GM12878 (cell line): Measurements from ENCODE around the gene TRIAP1. TPM values are rescaled to one million over a fixed set of nuclear protein-coding genes. Genes with fewer than 3 reads are reported as not detected.

Experiments used
- ATAC-seq: fragments of 200-7000 bp; cut with Tn5 transposase; 3 replicates; pipeline ENCODE4 v1.9.1; 2020; ENCODE audit warnings: mild to moderate bottlenecking, moderate library complexity
- BruUV-seq: library from RNA; stranded (reverse); fragments of 400-500 nt; replicated peaks from 2 replicates; lab custom pipeline; 2021; lab: Mats Ljungman, UMichigan
- CTCF ChIA-PET: fragments of 300-600 bp; sonication (Branson Sonifier 250); formaldehyde crosslinking; extraction: SDS; loops from one replicate; lab custom pipeline; 2021; ENCODE audit warnings: inconsistent platforms; lab: Yijun Ruan, JAX
- POLR2A ChIA-PET: fragments of 350-600 bp; formaldehyde crosslinking; extraction: SDS; loops from one replicate; lab custom pipeline; 2021; ENCODE audit warnings: inconsistent platforms; lab: Charles Lee
- RAD21 ChIA-PET: fragments of 300-600 bp; sonication (Branson Sonifier 250); formaldehyde crosslinking; loops from one replicate; lab custom pipeline; 2023; ENCODE audit warnings: antibody characterized with exemption; ENCODE audit not compliant: unreplicated experiment; lab: Charles Lee
- SMC1A ChIA-PET: fragments of 300-600 bp; sonication (Branson Sonifier 250); formaldehyde crosslinking; loops from one replicate; lab custom pipeline; 2023; ENCODE audit not compliant: unreplicated experiment, uncharacterized antibody; lab: Charles Lee
- DNase-seq: peaks from one replicate; pipeline ENCODE4 v3.0.0-alpha.2; 2011; ENCODE audit warnings: low read depth, low spot score
- FAIRE-seq: peaks from 3 replicates; lab custom pipeline; 2011; peaks lifted over from hg19 to GRCh38; lab: Jason Lieb, UNC
- H2AFZ ChIP-seq: 2 replicates; pipeline ENCODE4 v1.6.0; 2011; ENCODE audit warnings: low read depth, low read length, control low read depth; ENCODE audit not compliant: control insufficient read depth
- H3K27ac ChIP-seq: 2 replicates; pipeline ENCODE4 v1.5.1; 2011; ENCODE audit warnings: control low read depth; ENCODE audit not compliant: control insufficient read depth, insufficient read depth
- H3K27me3 ChIP-seq, 2 experiments: replicated peaks in 1 of 2; 2 replicates each; pipeline versions ENCODE4 v1.6.0 to v1.6.1; 2011; ENCODE audit warnings: low read length in 1 of 2; ENCODE audit not compliant: control insufficient read depth in 2 of 2, insufficient read depth in 2 of 2
- H3K36me3 ChIP-seq, 2 experiments: 2 replicates each; pipeline ENCODE4 v1.5.1; 2011; ENCODE audit warnings: low read length in 1 of 2; ENCODE audit not compliant: control insufficient read depth in 2 of 2, insufficient read depth in 2 of 2
- H3K4me1 ChIP-seq: 2 replicates; pipeline ENCODE4 v1.6.1; 2011; ENCODE audit warnings: mild to moderate bottlenecking, low read length, moderate library complexity, mixed read lengths; ENCODE audit not compliant: control insufficient read depth, insufficient read depth
- H3K4me2 ChIP-seq: 2 replicates; pipeline ENCODE4 v1.6.0; 2011; ENCODE audit warnings: control low read depth; ENCODE audit not compliant: control insufficient read depth, insufficient read depth
- H3K4me3 ChIP-seq: fragments of 200-600 bp; sonication (generic); 2 replicates; pipeline ENCODE4 v1.5.1; 2016
- H3K79me2 ChIP-seq: 2 replicates; pipeline ENCODE4 v1.6.0; 2011; ENCODE audit warnings: low read length; ENCODE audit not compliant: control insufficient read depth, insufficient read depth
- H3K9ac ChIP-seq: 2 replicates; pipeline ENCODE4 v1.8.0; 2011; ENCODE audit warnings: low read length, control low read depth, mixed read lengths; ENCODE audit not compliant: control insufficient read depth, insufficient read depth
- H3K9me3 ChIP-seq: replicated peaks from 3 replicates; pipeline ENCODE4 v1.5.1; 2011; ENCODE audit warnings: mild to moderate bottlenecking, low read length; ENCODE audit not compliant: control insufficient read depth, insufficient read depth
- H4K20me1 ChIP-seq: 2 replicates; pipeline ENCODE4 v1.6.0; 2011; ENCODE audit not compliant: control insufficient read depth, insufficient read depth
- EGR1 ChIP-seq, 2 experiments: IDR thresholded peaks; 1 replicate in 1 of 2; 2 replicates in 1 of 2; pipeline ENCODE4 v1.6.1; 2011 to 2012; ENCODE audit warnings: low read depth in 2 of 2, low read length in 2 of 2, borderline replicate concordance in 1 of 2, mild to moderate bottlenecking in 1 of 2, moderate library complexity in 1 of 2
- RBBP5 ChIP-seq: fragments of 200-600 bp; sonication (generic); conservative IDR thresholded peaks from 2 replicates; pipeline ENCODE4 v1.6.1; 2016
- SMAD1 ChIP-seq: fragments of 450-650 bp; IDR thresholded peaks from 2 replicates; pipeline ENCODE4 v1.6.1; 2018; ENCODE audit warnings: mild to moderate bottlenecking, low read depth; ENCODE audit not compliant: partially characterized antibody
- WGBS: methylation state at CpG from one replicate; pipeline ENCODE4 v1.1.6; 2016; ENCODE audit warnings: low lambda C conversion rate; ENCODE audit not compliant: insufficient replicate concordance, insufficient coverage; ENCODE audit errors: missing lambda C conversion rate; 5-methylcytosine and 5-hydroxymethylcytosine counted together
- in situ Hi-C: fragments of 300-500 bp; cut with MboI; formaldehyde crosslinking; loops from 9 replicates; pipeline ENCODE4 v1.14.3; 2018; ENCODE audit warnings: mixed read lengths
- intact Hi-C: fragments of 100-400 bp; cut with micrococcal nuclease; formaldehyde crosslinking; loops from one replicate; pipeline ENCODE4 v1.14.2; 2022; ENCODE audit not compliant: unreplicated experiment
- polyA plus RNA-seq, 11 experiments: library from polyadenylated mRNA; depleted of rRNA in 4 of 11; unstranded in 6 of 11; stranded (reverse) in 5 of 11; fragments of >200 nt; fragmentation: Nextera tagmentation in 4 of 11; fragmentation: Illumina TruSeq in 1 of 11; extraction: Ambion mirVana in 4 of 11; extraction: Trizol in 1 of 11; gene quantifications; 1 replicate in 1 of 11; 2 replicates in 10 of 11; pipeline versions ENCODE4 v1.2.1 to v1.2.3, GENCODE V29; 2011 to 2016; ENCODE audit warnings: inconsistent platforms in 2 of 11, missing spikeins in 2 of 11, low read depth in 1 of 11
- total RNA-seq, 4 experiments: library from RNA; depleted of rRNA in 3 of 4; stranded (reverse); fragments of >200 nt in 3 of 4; fragmentation: Illumina TruSeq in 1 of 4; extraction: Trizol in 1 of 4; gene quantifications; 2 replicates each; pipeline versions ENCODE4 v1.2.1 to v1.2.3, GENCODE V29; 2013 to 2021
- TF ChIP-seq, protein P1 (sequence below): fragments of 450-650 bp; formaldehyde crosslinking; IDR thresholded peaks from 2 replicates; pipeline ENCODE4 v1.5.0; 2022; ENCODE audit warnings: mild to moderate bottlenecking, missing genetic modification characterization
- TF ChIP-seq, protein P2 (sequence below): IDR thresholded peaks from 2 replicates; pipeline ENCODE4 v1.6.1; 2012; ENCODE audit warnings: low read depth, low read length, improper control_type of control experiment

Gene TRIAP1
- total and polyA plus RNA-seq, 10 of the 15 experiments (the other 5 are each of a cell fraction or from before 2014, with no cell fraction given) = 44.8 to 346 (median 80.8) TPM

DNA sequence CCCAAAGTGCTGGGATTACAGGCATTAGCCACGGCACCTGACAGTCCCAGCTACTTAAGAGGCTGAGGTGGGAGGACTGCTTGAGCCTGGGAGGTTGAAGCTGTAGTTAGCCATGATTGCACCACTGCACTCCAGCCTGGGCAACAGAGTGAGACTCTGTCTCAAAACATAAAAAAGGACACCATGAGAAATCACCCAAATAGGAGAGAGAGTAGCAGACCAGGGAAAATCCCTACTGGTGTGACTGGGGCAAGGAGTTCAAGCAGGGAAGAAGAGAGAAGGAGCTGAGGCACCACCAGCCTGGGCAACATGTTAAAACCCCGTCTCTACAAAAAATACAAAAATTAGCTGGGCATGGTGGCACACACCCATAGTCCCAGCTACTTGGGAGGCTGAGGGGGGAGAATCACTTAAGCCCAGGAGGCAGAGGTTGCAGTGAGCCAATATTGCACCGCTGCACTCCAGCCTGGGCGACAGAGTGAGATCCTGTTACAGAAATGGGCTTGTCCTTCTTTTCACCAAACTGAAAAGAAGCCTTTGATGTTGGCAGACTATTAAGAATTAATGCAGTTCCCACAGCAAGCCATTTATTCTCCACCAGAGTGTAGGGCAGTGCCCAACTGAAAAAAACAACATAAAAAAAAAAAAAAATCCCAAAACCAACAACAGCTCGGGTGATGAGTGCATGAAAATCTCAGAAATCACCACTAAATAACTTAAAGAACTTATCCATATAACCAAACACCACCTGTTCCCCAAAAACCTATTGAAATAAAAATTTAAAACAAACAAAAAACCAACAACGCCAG is 27.8 kb upstream of the TRIAP1 start:
- ChIA-PET POLR2A (interaction anchor here (0.6 to 2.0 kb wide), 5 partner anchors 11 to 64 kb away, joined by 4 to 7 read pairs (median 4); no protein-coding TSS in a partner anchor), RAD21 (interaction anchor here (0.7 to 0.8 kb wide), 2 partner anchors 23 to 76 kb away, joined by 3 to 6 read pairs; no protein-coding TSS in a partner anchor)
- 74% methylated on average over 6 of the region's 6 CpGs for WGBS
- H3K79me2 ChIP-seq = peaks cover 13% of the 10 kb centered on the region
- no peaks in the 10 kb centered on the region for H3K36me3 ChIP-seq
- H3K27ac ChIP-seq = no peak overlapping the region
- no peaks in the 10 kb centered on the region for H4K20me1 ChIP-seq
- peaks cover 4% of the 10 kb centered on the region; the same call in 1 of the 2 replicates for H3K4me1 ChIP-seq
- no peak for TF ChIP-seq RBBP5
- TF ChIP-seq, protein P1, sequence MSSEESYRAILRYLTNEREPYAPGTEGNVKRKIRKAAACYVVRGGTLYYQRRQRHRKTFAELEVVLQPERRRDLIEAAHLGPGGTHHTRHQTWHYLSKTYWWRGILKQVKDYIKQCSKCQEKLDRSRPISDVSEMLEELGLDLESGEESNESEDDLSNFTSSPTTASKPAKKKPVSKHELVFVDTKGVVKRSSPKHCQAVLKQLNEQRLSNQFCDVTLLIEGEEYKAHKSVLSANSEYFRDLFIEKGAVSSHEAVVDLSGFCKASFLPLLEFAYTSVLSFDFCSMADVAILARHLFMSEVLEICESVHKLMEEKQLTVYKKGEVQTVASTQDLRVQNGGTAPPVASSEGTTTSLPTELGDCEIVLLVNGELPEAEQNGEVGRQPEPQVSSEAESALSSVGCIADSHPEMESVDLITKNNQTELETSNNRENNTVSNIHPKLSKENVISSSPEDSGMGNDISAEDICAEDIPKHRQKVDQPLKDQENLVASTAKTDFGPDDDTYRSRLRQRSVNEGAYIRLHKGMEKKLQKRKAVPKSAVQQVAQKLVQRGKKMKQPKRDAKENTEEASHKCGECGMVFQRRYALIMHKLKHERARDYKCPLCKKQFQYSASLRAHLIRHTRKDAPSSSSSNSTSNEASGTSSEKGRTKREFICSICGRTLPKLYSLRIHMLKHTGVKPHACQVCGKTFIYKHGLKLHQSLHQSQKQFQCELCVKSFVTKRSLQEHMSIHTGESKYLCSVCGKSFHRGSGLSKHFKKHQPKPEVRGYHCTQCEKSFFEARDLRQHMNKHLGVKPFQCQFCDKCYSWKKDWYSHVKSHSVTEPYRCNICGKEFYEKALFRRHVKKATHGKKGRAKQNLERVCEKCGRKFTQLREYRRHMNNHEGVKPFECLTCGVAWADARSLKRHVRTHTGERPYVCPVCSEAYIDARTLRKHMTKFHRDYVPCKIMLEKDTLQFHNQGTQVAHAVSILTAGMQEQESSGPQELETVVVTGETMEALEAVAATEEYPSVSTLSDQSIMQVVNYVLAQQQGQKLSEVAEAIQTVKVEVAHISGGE = no peak
- TF ChIP-seq EGR1 (IDR thresholded peaks at IDR 0.05; ENCODE audit: borderline replicate concordance in 1 of 2, low read depth in 2 of 2, low read length in 2 of 2) = no peak
- TF ChIP-seq, protein P2, sequence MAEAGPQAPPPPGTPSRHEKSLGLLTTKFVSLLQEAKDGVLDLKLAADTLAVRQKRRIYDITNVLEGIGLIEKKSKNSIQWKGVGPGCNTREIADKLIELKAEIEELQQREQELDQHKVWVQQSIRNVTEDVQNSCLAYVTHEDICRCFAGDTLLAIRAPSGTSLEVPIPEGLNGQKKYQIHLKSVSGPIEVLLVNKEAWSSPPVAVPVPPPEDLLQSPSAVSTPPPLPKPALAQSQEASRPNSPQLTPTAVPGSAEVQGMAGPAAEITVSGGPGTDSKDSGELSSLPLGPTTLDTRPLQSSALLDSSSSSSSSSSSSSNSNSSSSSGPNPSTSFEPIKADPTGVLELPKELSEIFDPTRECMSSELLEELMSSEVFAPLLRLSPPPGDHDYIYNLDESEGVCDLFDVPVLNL = no peak
- no peak for TF ChIP-seq SMAD1
- TF ChIP-seq, all 136 proteins: peak for 0
- DNase-seq = no peak
- H3K9me3 ChIP-seq = no peaks in the 10 kb centered on the region
- no TSS peak for BruUV-seq
- 0 out of 2 replicates have a peak overlapping the region, but pooled peaks have one; percentile 17 for H3K4me2 ChIP-seq
- no peak overlapping the region for H3K4me3 ChIP-seq
- SMC1A ChIA-PET = interaction anchor here (1.1 to 1.3 kb wide), 2 partner anchors 10 to 23 kb away, joined by 3 read pairs; no protein-coding TSS in a partner anchor
- no peaks in the 10 kb centered on the region for H3K27me3 ChIP-seq
- CTCF ChIA-PET = interaction anchor here (0.6 to 2.7 kb wide), 7 partner anchors 12 to 157 kb away, joined by 3 to 9 read pairs (median 5); partner anchors contain the start of gene DYNLL1
- H2AFZ ChIP-seq = no peak overlapping the region
- in situ Hi-C loops = no loop called here
- no peak overlapping the region for H3K9ac ChIP-seq
- no peak for ATAC-seq
- FAIRE-seq = no peak
- intact Hi-C loops = no loop called here
